ENCODE measurements around the gene RPS15.
"Not testable (repeated sequence)": the region's sequence is repeated elsewhere in the genome, so short reads cannot be mapped to it uniquely, and the experiment has no call there.

Gene RPS15

DNA sequence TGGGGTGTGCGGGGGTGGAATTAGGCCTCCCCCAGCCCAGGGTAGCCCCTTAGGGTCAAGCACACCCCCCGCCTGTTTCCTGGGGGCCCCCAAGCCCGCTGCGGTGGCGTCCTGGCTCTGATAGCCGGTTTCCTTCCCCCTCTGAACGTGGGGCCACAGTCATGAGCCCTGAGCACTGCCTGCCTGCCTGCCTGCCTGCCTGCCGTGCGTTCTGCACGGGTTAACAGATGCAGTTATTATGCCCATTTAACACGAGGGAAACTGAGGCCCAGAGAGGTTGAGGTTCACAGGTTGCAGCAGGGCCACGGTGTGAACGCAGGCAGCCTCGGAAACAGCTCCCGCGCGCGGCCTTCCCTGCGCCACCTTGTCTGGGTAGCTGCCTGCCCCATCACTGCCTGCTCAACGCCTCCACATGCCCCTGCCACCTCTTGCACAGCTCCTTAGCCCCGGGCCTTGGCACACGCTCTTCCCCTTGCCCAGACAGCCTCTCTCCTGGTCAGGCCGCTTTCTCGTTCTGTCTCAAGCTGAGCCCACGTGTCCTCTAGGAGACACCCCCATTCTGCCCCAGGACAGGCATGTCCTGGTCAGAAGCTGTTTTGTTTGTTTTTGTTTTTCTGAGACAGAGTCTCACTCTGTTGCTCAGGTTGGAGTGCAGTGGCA, 35.7 kb upstream of the RPS15 start:
- DNase-seq = no peak

DNA sequence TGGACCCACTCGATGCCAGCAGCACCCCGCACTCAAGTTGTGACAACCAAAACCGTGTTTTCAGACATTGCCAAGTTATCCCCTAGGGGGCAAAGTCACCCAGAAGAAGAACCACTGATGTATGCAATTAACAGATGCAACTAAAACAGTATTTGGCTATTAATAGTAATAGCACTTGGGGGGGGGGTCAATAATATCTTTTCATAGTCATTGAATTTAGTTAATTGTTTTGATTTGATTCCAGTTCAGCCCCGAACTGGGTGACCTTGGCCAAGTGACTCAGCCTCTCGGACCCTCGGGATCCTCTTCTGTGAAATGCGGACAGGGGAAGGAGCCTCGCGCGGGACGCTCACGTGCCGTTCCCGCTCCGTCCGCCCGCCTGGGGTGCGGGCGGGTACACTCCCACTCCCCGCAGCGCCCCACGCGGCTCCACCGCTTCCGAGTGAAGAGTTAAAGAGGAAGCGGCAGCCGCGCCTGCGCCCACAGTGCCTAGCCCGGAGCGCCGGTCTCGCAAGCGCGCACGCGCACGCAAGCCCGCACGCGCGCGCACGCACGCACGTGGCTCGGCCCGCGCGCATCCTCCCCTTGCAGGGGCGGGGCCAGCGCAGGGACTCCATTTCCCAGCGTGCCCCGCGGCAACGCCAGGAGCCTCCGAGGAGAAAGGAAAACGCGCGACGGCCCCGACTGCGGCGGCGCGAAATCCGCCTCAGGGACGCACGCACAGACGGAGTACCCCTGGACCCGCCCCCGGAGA, 31.2 kb upstream of the RPS15 start:
- peak; percentile 98 to 99 for DNase-seq

DNA sequence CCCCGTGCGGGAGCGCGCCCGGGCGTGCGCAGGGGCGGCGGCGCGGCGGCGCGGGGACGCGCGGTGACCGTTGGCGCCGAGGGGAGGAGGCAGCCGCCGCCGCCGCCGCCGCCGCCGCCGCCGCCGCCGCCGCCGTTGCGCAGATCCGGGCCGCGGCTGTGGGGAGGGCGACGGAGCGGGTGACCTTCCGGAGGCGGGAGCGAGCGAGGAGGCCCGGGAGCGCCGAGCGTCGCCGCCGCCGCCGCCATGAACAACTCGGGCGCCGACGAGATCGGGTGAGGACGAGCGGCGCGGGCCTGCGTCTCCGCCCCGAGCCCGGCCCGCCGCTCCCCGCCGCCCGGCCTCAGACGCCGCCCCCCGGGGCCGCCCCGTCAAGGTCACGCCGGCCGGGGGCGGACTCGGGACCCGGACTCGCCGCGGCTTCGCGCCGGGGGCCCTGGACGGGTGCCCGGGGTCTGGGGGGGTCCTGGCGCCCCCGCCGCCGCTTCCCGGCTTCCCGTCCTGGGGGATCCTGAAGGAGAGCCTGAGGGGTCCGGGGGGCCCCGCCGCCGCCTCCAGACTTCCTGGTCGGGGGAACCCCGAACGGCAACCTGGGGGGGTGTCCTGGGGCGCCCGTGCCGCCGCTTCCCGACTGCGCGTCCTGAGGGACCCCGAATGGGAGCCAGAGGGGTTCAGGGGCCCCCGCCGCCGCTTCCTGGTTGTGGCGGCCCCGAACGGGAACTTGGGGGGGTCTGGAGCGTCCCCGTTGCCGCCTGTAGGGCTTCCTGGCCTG, 30.5 kb upstream of the RPS15 start, which contains the start of gene DAZAP1:
DAZAP1 (plus strand) TSS at position 59 of the 772 bp plus-strand sequence; CDS start at position 247, 188 bp downstream.
- peak; percentile 35 to 40 for DNase-seq

DNA sequence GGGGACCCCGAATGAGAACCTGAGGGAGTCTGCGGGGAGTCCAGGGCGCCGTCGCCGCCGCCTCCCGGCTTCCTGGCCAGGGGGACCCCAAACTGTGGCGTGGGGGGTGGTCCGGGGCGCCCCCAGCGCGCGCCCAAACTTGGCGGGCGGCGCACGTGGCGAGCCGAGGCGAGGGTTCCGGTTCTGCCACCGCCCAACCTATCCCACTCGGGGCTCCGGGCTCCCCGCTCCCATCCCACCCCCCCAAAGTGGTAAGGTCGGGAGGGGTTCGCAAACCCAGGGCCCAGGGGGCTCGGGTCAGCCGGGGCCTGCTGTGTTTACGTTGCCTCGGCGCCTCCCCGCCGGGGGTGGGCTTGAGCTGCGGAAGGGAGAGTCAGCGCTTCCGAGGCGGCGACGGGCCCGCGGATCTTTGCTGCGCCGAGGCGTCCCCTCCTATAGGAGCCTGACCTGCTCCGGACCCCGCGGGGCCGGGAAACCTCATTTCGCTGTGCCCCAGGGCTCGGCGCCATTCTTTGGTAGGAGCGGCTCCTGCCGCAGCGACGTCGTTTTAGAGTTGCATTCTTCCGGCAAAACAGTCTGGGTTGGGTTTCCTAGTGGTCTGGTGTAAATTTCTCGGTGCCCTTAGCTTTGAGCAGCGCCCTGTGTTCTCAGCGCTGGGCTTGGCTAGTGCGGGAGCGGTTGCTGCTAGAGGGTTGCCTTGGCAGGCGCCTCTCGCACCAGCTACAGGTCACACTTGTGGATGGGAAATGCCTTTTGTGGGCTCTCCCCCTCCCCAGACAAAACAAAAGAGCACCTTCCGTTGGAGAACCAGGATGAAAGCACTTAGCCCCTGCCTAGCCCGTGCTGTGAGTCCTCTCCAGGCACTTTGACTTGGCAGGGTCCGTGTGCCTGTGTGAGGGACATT, 29.6 kb upstream of the RPS15 start:
- DNase-seq = peak in 1 of 2 donors; percentile 31

DNA sequence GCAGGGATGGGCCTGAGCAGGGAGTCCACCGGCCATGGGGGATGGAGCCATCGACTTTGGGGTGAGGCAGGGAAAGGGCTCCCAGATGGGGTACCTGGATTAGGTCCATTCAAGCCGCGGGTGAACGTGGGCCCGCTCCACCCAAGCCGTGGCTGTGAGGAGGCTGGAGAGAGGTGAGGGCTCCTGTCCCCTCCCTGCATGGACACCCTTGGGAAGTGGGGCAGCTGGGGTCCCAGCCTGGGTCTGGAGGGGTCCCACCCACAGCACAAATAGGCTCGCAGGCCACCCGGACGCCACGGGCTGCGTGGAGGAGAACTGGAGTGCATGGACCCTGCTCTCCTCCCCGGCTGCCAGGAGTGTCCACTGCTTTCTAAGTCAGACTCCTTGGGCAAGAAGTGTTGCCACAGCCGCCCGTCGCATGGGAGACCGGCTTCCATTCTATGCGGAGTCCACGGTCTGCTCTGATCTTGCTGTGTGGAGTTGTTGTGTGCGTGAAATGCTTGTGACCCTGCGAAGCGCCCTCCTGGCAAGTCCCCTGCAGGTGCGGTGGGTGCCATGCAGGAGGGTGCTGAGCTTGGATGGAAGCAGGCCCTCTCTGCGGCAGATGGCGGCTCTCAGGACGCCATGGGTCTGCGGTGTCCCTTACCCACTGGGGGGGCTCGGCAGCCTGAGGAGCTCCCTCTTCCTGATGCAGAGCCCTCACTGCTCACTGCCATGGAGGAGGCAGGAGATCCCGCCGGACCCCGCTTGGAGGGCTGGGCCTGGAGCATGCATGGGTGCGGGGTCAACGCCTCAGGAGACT, 28.8 kb upstream of the RPS15 start:
- DNase-seq = no peak

DNA sequence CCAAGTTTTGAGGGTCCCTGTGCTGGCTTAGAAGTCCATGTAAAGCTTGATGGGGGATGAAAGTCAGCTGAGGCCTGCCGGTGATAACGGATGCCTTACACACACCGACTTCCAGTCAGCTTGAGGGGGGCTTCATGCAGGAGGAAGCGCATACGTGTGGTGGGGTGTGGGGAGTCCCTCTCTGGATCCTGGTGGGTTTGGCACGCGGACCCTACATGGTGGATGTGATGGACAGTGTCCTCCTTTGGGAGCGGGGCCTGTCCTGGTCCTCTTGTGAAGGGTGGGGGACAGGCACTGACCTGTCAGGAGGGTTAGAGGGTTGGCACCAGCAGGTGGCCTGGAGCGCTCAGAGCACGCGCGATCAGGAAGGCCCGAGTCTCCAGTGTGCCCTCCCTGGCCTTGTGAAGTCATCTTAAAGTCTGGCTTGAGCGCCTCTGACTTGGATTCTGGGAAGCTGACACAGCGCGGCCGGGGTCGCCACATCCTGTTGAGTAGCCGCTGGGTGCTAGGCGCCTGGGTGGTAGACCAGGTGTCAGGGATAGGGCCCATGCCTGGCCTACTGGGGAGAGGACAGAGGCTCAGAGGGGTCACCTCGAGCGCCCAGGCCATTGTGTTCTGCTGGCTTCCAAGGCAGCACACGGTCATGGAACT, 27.9 kb upstream of the RPS15 start:
- no peak for DNase-seq

DNA sequence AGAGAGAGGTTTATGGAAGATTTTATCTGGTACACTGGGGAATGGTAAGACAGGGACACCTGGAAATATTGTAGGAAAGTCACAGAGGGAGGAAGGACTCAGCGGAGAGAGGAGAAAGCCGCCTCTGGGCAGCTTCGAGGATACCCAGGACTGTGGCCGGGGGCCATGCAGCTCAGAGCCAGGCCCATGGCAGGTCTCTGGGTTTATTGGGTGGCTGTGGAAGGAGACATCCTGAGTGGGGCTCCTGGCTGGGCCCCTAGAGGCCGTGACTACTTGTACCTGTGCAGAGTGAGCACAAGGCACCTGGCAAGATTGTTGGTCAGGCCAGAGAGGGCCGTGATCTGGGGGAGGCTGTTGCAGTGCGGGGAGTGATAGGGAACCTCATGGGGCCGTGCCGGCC, 27.4 kb upstream of the RPS15 start:
- no peak for DNase-seq

DNA sequence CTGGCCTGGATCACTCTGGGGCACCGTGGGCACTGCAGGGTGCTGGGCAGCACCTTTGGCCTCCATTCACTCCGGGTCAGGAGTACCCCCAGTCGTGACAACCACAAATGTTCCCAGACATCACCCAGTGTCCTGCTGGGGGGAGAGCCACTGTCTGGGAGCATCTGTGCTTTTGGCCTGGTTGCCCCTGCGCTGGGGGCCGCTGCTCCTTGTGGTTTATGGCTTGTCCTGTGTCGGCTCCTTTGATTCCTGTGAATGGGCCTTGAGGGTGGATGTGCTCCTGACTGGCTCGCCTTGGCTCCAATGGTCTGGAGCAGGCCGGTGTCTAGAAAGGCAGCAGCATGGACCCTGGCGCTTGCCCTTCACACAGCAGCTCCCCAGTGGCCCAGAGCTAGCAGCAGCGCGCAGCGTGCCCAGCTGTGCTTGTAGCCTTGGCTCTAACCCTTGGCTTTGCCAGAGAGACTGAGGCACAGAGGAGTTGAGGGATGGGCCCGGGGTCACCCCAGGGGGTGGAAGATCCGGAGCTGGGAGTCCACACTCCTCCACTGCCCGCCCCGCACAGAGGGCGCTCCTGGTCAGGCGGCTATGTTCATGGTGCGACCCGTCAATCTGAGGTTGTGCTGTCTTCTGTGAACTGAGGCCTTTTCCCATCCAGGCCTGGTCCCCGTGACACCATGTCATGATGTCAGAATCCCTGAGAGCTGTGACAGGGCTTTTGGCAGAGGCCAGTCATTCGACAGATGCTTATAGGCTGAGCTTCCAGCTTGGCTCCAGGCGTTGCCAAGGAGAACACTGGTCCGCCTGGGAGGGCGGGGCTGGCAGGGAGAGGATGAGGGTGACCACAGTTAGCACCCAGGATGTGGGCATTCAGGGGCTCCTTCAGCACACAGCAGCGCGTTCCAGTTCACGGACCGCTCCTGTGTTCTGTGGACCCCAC, 26.7 kb upstream of the RPS15 start:
- no peak for DNase-seq

DNA sequence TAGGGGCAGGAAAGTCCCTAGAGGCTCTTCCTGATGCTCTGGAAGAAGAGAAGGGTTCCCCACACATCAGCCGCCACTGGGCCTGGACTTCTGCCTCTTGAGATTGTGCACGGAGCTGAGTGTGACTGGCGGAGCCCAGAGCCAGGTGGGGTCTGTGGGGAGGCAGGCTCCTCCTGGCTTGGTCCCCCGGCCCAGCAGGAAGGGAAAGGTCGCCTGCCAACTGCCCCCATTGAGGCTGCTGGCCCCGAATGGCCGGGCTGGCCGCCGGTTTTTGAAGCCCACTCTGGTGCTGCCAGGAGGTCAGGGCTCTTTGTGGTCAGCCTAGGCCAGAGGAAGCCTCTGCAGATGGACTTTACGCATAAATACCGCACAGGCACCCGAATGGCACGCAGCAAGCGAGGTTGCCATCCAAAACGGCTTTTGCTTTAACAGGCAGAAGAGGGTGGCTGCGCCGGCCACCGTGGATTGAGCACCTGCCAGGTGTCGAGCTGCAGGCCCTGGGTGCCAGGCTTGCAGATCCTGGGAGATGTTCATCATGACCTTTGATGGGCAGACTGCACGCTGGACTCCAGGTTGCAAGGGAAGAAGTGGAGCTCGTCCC, 25.8 kb upstream of the RPS15 start:
- DNase-seq = no peak

DNA sequence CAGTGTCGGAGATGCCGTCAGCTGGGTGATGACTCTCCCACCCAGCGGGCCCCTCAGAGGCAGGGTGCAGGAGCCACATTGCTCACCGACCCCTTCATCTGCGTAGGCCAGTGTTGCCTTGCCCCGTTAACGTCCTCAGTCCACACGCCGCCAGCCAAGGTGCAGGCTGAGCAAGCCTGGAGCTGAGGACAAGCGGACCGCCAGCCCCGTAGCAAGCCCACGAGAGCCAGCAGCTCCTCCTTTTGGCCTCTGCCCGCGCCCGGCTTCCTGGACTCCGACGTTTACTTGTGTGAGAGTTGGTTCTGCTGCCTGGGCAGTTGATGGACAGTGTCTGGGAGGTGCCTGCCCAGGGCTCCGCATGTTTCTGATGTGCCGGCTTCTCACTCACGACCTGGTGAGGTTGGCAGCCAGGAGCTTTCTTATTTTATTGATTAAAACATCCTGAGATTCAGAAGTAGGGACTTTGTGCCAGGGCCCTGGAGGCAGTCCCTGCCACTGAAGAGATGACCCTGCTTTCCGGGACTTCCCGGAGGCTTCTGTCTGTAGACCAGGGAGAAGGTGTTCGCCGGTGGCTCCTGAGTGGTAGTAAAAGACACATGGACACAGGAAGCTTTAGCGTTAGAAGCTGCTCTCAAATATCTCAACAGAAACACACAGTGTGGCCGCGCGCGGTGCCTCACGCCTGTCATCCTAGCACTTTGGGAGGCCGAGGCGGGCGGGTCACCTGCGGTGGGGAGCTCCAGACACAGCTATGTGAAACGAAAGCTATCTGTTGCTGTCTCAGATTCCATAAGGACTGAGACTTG, 25.0 kb upstream of the RPS15 start:
- no peak for DNase-seq

DNA sequence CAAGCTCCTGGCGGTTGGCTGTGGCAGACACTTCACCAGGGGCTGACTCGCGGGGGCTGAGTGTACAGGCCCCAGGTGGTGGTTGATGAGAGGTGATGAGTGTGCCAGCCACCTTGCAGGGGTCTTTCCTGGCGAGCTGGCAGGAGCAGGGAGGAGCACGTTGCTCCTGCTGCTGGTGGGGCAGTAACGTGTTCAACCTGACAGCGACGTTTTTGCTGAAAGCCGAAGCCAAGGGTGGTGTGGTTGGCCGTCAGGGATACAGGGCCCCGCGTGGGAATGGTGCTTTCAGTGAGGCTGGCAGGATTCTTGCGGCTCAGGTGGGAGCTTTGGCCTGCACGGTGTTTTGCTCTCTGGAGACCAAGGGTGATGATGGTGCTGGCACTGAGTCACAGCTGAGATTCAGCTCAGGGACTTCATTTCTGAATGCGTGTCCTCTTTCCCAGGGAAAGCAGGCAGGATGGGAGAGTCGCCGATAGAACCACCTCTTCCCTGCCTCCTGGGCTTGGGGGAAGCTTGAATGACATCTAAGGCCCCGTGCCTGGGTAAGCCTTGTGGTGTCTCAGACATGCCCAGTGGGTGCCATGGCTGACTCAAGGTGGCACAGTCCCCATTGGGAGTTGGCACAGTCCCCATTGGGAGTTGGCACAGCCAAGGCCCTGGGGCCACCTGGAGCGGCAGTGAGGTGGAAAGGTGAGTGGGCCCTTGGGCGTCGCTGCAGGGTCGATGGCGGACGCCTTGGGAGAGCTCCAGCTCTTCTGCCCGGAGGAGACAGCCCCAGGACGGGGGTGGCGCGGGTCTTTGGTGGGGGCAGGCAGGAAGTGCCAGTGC, 22.0 kb upstream of the RPS15 start:
- DNase-seq = no peak

DNA sequence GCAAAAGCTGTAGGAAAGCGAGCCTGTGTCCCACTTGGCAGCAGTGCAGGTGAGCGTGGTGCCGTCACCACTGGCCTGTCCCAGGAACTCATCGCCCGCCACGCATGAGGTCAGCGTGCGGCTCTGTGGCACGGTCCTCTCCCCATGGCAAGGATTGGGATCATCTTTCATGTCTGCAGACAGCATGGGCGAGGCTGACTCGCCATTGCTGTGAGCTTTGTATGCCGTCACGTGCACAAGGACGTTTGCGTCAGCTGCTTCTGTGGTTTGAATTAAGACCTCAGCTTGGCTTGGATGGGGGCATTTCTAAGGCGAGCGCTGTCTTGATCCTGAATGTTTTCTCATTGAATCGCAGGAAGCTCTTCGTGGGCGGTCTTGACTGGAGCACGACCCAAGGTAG, 21.1 kb upstream of the RPS15 start:
- no peak for DNase-seq

DNA sequence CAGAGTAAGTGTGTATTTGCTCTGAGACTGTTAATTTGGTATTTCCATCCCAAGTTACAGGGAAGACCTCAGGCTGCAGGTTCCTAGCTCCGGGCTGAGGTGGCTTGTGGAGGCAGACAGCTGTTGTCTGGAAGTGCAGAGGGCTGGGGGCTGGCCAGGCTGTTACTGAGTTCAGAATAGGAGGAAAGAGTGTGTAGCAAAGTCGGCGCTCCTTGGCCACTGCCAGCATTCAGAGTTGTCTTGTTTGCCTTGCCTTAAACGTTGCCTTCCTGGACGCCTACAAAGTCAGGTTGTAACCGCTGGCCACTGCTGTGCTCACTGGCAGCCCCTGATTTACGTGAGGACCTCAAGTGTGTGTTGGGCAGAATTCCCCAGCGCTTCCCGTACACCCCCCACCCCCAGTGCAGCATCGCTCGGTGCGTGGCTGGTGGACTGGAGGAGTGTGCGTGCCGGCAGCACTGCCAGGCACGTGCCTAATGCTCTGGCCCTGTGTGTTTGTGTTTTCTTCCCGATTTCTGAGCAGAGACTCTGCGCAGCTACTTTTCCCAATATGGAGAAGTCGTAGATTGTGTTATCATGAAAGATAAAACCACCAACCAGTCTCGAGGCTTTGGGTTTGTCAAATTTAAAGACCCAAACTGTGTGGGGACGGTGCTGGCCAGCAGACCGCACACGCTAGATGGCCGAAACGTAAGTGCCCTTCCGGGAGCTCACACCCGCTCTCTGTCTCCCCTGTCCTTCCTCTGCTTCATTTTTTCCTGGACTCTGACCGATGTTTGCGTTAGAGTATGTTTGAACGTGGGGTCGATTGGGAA, 20.3 kb upstream of the RPS15 start:
- no peak for DNase-seq

DNA sequence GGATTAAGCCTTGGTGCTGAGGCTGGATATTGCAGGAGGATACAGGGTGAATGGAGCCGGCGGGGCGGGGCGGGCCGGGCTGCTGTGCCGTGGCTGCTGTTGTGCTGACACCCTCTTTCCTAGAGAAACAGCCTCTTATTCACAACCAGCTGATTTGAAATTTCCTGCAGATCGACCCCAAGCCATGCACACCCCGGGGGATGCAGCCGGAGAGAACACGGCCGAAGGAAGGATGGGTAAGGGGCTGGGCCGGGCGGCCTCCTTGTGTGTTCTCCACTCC, 19.8 kb upstream of the RPS15 start:
- DNase-seq = no peak

DNA sequence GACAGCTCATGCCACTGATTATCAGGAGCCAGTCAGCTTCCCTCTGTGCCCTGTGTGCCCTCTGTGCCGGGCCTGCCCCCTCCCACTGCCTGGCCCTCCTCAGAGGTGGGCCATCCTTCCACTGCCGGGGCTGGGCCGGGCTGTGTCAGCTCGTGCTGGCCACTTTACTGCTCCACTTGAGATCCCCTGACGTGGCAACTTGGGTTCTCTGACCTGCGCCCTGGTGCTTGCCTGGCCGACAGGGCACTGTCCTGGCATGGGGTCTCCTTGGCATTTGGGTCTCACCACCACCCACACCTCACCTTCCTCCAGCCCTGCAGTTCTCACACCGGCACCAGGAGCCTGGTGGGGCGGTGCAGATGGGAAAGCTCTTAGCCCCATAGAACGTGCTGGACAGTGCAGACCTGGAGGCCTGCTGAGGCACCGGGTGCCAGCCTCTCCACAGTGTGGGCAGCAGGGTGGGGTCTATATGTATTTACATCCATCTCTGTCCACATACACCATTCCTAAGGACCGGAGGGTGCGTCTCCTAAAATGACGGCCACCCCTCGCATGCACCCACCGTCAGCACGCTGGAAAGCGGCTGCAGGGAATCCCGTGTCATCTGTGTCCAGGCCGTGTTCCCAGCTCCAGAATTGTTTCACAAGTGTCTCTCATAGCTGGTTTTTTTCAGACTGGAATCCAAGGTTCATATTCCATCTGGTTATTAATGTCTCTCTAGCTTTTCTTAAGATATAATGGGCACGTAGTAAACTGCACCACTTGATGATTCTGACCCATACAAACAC, 19.1 kb upstream of the RPS15 start:
- no peak for DNase-seq

DNA sequence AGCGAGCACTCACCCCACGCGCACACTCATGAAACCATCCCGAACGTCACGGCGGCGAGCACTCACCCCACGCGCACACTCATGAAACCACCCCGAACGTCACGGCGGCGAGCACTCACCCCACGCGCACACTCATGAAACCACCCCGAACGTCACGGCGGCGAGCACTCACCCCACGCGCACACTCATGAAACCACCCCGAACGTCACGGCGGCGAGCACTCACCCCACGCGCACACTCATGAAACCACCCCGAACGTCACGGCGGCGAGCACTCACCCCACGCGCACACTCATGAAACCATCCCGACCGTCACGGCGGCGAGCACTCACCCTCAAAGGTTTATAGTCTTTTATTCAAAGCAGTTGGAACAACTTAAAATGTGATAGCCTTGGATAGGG, 18.1 kb upstream of the RPS15 start:
- not testable (repeated sequence) for DNase-seq

Data from inflammatory macrophage treated with lipopolysaccharide for 1 hour (primary cell).